Activated CD4-positive, alpha-beta T cell treated with anti-CD3 and anti-CD28 coated beads for 4 hours (primary cell): Measurements from ENCODE around the gene CIBAR2.

Experiments used
- DNase-seq, 2 donors: peaks; one replicate each; pipeline ENCODE4 v3.0.0-alpha.2; 2020

The CIBAR2 gene

DNA sequence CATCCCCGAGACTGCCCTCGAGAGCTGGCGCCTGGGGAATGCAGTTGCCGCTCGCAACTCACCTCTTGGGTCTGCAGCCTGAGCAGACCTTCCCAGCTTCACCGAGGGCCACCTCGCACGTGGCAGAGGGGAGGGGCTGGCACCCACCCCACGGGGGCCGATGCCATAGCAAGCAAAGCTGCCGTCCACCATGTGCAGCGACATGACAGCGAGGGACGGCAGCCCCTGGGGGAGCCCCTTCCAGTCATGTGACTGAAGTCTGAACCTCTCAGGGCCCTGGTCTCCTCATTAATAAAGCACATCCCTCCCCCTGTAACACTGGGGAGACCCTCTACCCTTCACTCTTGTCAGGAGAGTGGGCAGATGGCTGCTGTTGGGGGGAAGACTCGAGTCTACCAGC, 30.5 kb downstream of the CIBAR2 start:
- no peak for DNase-seq

GRCh38 chr16:85081038-85081437, 31.2 kb downstream of the CIBAR2 start:
- DNase-seq: no peak

- DNase-seq: no peak
Observed at GRCh38 chr16:85079785-85080570, 32.3 kb downstream of the CIBAR2 start.

GRCh38 chr16:85078952-85079351, 33.3 kb downstream of the CIBAR2 start:
- no peak for DNase-seq

DNA sequence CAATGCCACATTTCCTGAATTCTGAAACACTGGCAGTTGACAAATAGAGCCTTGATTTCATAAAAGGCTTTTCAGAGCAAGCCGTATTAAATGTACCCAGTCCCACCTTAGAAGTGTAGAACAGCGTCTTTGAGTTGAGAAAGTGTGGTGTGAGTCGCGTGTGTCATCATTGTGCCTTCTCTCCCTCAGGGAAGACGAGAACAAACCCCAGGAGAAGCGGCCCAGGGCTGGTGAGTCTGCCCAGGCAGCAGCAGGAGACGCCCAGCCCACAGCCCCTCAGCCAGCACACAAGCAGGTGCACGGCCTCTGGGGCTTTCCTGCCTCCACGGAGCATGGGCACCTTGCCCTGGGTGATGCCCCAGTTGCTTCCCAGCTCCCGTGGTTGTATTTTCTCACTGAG, 34.0 kb downstream of the CIBAR2 start:
- no peak for DNase-seq

DNA sequence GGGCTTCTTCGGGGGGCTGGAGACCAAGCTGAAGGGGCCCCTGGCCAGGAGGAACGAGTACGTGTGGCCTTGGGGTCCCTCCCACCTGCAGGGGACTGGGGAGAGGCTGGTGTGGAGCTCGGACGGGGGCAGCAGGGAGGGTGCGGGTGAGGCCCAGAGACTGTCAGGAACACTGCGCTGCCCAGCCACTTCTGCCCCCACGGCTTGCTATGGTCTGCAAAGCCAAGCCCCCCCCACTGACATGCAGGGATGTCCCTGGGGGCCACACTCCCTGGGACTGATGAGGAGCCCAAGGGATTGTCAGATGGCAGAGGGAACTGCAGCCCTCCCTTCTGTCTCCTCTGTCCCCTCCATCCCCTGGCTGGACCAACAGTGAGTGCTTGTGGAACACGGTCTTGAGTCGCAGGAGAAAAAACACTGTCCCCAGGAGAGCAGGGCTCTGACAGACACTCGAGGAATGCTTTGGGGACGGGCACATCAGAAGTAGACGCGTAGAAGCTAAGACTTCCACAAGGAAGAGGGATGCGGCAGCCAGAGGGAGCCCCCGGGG, 34.6 kb downstream of the CIBAR2 start:
- no peak for DNase-seq

DNA sequence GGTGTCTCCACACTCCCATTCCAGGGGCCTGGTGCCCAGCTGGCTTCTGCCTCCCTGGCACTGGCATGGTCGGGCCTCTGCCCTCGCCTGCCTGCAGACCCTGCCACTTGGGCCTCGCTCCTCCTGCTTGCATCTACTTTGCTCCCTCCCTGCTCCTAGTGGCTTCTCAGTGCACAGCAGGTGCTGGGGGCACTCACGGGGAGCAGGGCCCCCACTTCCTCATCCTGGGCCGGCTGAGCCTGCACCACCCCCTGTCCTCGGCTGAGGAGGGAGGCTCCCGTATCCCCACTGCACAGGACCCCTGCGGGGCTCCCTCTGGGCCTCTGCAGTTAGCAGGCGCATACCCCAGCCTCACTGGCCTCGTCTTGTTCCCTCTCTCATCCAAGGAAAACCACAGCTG, 35.2 kb downstream of the CIBAR2 start:
- DNase-seq: no peak

- DNase-seq: no peak
Observed at GRCh38 chr16:85075236-85075924, 36.9 kb downstream of the CIBAR2 start.

- DNase-seq: no peak
Observed at GRCh38 chr16:85074225-85074914, 37.9 kb downstream of the CIBAR2 start.

DNA sequence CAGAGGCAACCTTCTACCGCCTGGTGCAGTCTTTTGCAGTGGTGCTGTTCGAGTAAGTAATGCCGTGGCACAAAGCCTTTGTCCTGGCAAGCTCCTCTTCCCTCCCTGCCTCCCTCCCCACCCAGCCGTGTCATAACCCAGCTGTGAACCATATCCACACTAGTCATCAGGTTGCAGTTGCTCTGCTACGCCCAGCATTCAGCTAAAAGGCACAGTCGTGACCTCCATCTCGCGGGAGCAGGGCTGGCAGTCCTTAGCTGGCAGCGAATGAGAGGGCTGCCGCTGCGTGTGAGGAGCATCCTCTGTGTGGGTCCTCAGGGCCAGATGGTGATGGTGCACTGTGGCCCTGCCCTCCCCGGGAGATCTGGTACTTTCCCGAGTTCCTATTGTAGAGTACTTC, 39.3 kb downstream of the CIBAR2 start:
- no peak for DNase-seq

DNA sequence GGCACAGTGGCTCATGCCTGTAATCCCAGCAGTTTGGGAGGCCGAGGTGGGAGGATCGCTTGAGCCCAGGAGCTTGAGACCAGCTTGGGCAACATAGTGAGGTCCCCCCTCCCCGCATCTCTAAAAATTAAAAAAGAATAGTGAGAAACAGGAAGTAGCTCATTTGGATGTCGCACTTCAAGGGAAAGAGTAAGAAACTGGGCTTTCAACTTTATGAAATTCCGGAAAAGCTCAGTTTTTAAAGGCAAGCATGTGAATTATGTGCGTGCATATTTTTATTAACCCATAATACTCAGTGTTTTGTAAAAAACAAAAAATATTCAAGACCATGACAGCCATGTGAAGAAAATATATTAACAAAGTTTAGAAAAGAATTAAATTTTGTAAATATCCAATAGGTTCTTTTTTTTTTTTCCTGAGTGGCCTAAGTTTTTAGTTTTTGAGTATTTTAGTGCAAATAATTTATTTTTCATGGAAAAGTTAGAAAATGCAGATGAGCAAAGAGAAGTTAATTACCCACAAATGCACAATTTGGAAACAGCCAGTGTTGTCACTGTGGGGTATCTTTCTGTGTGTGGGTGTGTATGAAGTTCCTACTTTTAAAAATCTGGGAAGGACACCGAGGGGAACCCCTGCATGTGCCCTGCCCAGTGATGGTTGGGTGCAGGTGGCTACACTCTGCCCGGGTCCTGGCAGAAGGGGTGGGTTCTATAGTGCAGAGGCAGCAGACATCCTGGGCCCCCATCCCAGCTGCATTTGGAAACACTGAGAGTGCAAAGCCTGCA, 40.0 kb downstream of the CIBAR2 start:
- no peak for DNase-seq

DNA sequence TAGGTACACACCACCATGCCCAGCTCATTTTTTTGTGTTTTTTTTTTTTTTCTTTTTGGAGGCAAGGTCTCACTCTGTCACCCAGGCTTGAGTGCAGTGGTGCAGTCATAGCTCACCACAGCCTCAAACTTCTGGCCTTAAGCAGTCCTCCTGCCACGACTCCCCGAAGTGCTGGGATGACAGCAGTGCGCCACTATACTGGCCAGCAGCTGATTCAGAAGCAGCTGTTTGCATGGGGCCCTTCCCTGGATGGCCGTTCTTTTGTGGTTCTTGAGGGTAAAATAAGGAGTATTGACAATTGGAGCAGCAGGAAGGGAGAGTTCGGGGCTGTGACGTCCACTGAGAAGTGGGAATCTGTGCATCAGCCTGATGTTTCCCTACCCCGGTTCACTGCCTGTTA, 43.1 kb downstream of the CIBAR2 start:
- no peak for DNase-seq

DNA sequence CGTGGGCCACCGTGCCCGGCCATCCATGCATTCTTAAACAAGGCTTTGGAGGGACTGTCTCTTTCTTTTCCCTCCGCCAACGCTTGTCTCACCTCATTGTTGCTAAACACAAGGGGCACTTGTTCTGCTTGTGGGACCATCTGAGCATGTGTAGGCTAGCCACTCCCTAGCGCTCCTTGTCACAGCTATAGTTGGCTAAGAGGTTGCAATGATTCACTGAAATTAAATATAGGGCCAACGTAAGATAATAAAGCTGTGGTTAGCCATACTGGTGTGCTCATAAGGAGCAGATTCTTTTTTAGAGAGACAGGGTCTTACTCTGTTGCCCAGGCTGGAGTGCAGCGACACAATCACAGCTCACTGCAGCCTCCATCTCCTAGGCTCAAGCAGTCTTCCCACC, 43.5 kb downstream of the CIBAR2 start:
- DNase-seq: no peak

GRCh38 chr16:85067426-85067825, 44.8 kb downstream of the CIBAR2 start:
- no peak for DNase-seq

DNA sequence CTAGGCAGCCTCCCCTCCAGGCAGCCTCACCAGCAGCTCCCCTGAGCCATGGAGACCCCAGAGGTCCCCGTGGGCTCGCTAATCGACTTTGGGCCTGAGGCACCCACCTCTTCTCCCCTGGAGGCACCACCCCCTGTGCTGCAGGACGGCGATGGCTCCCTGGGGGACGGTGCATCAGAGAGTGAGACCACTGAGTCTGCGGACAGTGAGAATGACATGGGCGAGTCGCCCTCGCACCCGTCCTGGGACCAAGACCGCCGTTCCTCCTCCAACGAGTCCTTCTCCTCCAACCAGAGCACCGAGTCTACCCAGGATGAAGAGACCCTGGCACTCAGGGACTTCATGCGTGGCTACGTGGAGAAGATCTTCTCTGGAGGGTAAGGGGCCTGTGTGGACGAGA, 45.2 kb downstream of the CIBAR2 start:
- no peak for DNase-seq

- no peak for DNase-seq
Observed at GRCh38 chr16:85066346-85066885, 45.9 kb downstream of the CIBAR2 start.

DNA sequence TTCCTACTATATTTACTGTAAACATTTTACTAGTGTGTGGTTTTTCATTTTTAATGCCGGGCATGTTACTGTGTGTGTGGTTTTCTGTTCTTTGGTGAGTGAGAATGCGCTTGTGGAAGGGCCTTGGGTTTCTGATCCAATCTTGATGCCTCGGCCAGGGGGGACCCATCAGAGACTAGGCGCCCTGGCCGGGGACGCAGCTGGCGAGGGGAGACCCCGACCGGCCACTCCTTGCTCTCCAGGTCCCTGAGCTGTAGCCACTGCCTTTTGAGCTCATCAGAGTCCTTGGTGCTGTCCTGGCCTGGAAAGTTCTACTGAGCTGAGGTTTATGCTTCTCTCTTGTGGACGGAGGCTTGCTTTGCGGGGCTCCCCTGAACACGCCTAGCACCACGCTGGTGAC, 47.2 kb downstream of the CIBAR2 start:
- DNase-seq: no peak

GRCh38 chr16:85064186-85064585, 48.1 kb downstream of the CIBAR2 start:
- no peak for DNase-seq

DNA sequence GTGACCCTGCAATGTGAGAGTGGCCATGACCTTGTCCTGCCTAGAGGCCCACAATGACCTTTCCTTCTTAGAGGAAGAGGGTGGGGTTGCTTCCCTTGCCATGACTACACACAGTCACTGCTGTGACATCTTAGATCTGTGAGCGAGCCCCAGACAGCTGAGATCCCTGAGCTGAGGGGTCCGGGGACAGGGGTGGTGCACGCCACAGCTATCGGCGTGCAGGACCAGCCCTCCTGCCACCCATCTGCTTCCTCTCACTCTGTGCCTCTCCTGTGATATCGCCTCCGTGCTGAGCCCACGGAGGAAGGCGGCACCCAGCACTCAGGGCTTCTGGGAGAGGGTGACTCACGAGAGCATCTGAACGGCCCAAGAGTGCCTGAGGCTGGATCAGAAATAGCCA, 49.4 kb downstream of the CIBAR2 start:
- DNase-seq: no peak

- DNase-seq: no peak
Observed at GRCh38 chr16:85062323-85062722, 49.9 kb downstream of the CIBAR2 start.

GRCh38 chr16:85061566-85061965, 50.7 kb downstream of the CIBAR2 start:
- DNase-seq: no peak

DNA sequence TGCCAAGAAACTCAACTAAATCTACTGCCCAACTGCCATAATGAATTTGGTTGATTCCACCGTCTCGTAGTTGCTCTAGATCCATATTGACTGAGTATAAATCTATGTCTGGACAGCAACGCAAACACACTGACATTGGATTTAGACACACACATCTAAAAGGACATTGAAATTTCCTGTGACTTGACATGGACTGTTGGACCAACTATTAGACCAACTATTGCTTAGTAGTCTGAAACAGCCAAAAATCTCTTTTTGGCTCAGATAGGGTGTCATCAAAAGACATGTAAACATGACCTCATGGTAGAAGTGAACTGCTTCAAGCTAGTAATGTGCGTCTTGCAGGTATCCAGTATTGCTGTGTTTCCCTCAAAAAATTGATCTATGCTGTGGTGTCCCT, 53.4 kb downstream of the CIBAR2 start:
- DNase-seq: no peak

DNA sequence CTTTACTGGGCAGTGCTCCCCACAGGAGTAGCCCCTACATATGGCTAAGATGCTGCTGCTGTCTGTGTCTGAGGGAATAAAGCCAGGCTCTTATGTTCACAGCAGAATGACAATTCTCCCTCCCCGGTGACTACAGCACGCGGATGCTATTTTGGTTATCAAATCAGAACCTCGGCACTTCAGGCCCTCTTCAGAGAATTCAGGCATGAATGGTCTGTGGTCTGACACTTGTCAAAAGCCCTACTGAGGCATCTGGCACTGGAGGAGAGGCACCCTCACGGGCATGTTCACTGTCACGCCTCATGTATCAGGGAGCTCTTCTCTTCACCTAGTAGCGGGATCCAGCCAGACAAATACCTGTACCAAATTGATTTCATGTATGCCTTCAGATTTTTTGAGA, 54.3 kb downstream of the CIBAR2 start:
- DNase-seq: no peak
